ENCODE results near the gene YOD1.

DNA sequence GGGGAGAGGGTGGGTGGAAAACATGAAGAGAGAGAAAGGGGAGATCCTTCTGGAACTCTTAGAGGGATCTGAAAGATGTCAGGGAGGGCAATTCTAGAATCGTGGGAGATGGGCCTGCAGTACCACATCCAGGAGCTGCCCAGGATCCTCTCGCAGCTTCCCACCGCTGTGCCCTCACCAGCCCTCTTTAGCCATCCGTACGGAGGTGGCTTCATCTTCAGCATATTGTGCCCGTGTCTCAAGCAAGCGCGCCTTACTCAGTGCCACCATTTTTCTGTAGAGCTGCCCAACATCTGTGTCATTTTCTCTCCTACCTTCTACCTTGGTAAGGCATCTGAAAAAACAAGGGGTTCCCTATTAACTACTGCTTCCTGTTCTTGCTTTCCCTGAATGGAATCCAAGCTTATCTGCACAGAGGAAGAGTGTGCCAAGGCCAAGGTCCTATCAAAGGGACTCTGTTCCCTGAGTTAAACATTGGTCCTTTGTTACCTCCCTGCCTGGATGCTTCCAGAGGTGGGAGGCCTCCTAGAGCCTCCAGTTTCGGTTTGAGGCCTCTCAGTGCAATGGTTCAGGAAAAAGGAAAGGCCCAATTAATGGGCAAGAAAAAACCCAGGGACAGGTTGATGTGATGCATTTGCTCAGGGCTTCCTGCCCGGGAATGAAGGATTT is 41.7 kb downstream of the YOD1 start:
- TF ChIP-seq EZH2 (IDR thresholded peaks at IDR 0.05; ENCODE audit: borderline replicate concordance, low read depth, low read length, severe bottlenecking), result no peak
- TF ChIP-seq, protein P1, sequence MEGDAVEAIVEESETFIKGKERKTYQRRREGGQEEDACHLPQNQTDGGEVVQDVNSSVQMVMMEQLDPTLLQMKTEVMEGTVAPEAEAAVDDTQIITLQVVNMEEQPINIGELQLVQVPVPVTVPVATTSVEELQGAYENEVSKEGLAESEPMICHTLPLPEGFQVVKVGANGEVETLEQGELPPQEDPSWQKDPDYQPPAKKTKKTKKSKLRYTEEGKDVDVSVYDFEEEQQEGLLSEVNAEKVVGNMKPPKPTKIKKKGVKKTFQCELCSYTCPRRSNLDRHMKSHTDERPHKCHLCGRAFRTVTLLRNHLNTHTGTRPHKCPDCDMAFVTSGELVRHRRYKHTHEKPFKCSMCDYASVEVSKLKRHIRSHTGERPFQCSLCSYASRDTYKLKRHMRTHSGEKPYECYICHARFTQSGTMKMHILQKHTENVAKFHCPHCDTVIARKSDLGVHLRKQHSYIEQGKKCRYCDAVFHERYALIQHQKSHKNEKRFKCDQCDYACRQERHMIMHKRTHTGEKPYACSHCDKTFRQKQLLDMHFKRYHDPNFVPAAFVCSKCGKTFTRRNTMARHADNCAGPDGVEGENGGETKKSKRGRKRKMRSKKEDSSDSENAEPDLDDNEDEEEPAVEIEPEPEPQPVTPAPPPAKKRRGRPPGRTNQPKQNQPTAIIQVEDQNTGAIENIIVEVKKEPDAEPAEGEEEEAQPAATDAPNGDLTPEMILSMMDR (IDR thresholded peaks at IDR 0.05; ENCODE audit: borderline replicate concordance, extremely low read depth, low read length, poor library complexity, severe bottlenecking), result no peak
